GM19025 (cell line): ENCODE measurements around the gene SETBP1.
A peak's percentile ranks its signal among the peaks of the same experiment; 100 is the strongest.
"Not testable (repeated sequence)": the region's sequence is repeated elsewhere in the genome, so short reads cannot be mapped to it uniquely, and the experiment has no call there.

Experiments
- ATAC-seq: cut with Tn5 transposase; IDR thresholded peaks from one replicate; pipeline ENCODE4 v1.9.1; 2021; ENCODE audit warnings: mild to moderate bottlenecking, low read depth, moderate library complexity; ENCODE audit not compliant: unreplicated experiment

The SETBP1 gene

GRCh38 chr18:44783371-44783770 lies 102.7 kb downstream of the SETBP1 start:
- no peak for ATAC-seq

GRCh38 chr18:44786257-44786656 lies 105.6 kb downstream of the SETBP1 start:
- peak; percentile 19 for ATAC-seq

- peak; percentile 69 for ATAC-seq
Measured at GRCh38 chr18:44786688-44787087, 106.0 kb downstream of the SETBP1 start.

DNA sequence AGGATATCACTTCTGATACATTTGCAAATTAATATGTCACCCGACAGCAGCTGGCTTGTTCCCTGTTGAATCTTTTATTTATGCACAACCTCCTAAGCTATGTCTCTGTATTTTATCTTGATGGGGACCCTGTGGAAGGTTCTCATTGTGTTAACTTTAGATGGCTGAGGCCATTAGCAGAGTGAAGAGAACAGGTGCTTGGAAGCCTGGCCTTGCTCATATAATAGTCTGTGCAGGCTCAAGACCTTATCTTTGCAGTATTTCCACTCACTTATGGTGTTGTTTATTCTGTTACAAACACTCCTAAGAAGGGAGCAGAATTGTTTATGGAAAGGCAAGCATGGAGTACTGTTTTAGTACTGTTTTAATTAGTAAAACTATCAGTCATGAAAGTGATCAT lies 107.6 kb downstream of the SETBP1 start:
- no peak for ATAC-seq

DNA sequence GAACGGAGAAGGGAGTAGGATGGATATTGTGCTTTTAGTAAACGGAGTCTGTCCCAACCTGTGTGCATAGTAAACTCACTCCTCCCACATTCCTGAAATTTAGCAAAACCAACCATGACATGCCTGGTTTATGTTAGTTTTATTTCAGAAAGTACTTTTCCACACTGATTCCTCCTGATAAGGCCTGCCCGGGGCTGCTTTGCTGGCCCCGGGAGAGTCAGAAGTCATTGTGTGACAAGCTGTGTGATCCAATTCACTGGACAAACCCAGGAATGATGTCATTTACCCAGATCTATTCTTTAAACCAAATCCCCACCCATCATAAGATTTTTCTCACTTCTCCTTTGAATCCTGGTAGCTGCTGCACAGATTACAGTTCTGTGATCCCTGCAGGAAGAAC lies 109.0 kb downstream of the SETBP1 start:
- ATAC-seq: no peak

- ATAC-seq: no peak
Measured at GRCh38 chr18:44790860-44791259, 110.2 kb downstream of the SETBP1 start.

DNA sequence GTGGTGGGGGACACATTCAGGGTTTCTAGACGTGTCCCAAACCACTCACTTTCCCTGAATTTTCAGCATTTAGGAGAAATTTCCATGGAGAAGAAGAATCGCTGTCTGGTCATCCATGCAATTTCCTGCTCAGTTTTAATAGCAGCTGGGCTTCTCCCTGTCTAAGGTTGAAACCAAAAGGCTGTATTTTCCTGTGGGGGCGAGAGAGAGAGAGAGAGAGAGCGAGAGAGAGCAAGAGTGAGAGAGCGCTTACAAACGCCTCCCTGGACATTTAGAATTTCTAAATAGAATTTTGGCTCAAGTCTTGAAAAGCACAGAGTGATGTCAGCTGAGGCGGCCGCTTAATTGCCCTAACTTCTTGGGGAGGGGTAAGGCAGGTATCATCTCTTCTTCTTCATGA lies 110.8 kb downstream of the SETBP1 start:
- no peak for ATAC-seq

DNA sequence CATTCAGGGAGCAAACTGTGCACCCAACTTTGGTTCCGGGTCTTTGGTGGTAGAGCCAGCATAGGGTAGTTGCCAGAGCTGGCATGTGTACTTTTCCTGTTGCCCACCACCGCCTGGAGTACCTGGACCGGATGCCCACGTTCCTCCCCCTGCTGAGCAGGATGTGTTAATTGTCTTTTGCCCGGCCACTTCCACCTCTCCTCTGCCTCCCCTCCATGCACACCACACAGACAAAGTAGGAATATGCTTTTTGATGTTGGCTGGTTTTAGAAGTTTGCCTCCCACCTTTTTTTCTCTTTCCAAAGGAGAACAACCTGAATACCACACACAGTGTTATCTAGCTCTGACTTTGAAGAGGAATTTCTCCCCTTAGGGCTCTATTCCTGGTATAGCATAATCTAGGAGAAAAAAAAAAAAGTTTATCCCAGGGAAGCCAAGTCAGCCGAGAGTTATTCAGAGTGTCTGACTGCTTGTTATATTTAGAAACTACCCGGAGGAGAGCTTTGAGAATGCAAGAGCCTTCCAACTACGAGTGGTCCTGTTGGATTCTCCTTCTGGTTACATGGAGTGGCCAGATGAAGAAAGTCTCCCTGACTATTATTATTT lies 111.9 kb downstream of the SETBP1 start:
- ATAC-seq: no peak

DNA sequence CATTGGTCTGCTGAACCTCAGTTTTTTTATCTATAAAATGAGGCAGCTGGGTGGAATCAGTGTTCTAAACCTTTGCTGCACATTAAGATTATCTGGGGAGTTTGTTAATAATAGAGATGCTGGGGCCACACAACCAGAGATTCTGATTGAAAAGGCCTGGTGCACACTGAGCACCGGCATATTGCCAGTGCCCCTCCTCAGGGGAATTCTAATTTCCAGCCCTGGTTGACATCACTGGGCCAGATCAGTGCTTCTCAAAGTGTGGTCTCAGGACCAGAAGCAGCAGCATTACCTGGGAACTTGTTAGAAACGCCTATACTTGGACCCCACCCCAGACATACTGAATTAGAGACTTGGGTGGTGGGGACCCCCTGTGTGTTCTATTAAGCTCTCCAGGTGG lies 112.5 kb downstream of the SETBP1 start:
- no peak for ATAC-seq

DNA sequence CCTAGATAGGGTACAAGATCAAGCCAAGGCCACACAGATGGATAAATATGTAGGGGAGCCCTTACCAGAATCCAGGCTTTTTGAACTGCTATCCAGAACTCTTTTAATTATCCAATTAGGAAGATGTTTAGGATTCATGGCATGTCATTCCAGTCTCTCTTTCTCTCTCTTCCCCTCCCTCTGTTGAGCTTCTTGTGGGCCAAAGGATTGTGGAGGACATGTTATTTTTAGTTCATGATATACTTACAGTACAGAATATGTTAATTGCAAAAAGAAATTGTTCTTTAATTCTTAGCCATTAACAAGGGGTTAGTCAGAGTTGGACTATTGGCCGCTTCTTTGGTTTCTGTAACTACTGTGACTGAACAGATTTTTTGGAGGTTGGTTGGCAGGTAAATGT lies 113.0 kb downstream of the SETBP1 start:
- no peak for ATAC-seq

DNA sequence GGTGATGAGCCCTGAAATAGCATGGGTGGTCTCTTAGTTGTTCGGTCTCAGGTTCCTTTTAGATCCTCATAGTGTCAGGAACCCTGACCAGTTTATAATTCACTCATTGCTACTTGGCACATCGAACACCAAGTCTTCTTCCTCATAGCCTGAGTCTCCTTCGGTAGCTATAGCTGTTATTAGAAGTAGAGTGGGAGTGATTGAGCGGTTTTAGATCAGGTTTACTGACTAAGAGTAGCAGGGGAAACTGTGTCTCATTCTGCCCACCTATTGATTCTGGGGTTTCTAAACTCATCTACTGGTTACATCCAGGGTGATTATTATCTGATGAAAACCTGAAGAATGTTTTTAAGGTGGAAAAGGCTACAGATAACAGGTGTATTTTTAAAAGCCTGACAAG lies 114.6 kb downstream of the SETBP1 start:
- no peak for ATAC-seq

DNA sequence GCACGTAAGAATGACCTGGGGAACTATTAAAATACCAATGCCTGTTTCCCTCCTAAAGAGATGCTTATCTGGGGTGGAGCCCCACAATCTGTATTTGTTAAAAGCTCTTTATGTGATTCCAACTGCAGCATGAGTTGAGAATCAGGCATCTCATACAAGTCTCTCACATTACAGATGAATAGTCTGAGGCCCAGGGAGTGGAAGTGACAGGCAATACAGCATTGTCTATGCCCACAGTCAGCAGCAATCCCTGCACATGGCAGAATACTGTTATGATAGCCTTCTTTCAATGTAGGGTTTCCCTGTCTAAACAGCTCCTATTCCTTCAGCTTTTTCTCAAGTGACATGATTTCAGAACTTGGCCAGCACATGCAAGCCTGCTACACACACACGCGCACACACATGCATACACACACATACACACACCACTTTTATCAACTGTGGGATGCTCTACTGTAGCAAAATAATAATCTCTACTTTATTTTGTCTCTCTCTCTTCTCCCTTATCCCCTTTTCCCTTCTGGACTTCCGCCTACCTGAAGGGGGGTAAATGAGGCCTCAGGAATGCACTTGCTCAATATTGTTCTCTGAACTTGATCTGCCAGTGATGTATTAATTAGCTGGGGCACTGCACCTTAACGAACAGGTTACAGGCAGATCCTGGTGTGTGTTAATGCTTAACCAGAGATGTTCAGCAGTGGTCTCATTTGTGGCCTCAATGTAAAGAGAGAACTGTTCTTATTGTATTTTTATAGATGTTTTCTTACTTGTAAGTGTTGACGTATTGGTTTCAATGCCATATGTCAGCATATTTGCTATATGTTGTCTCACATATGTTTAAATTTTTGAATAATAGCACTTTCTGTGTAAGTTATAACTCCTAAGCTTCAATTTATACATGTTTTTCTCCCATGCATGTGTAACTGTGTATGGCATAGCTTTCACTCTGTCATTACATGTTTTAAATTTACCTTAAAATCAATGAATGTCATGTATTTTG lies 116.0 kb downstream of the SETBP1 start:
- ATAC-seq: peak; percentile 25

DNA sequence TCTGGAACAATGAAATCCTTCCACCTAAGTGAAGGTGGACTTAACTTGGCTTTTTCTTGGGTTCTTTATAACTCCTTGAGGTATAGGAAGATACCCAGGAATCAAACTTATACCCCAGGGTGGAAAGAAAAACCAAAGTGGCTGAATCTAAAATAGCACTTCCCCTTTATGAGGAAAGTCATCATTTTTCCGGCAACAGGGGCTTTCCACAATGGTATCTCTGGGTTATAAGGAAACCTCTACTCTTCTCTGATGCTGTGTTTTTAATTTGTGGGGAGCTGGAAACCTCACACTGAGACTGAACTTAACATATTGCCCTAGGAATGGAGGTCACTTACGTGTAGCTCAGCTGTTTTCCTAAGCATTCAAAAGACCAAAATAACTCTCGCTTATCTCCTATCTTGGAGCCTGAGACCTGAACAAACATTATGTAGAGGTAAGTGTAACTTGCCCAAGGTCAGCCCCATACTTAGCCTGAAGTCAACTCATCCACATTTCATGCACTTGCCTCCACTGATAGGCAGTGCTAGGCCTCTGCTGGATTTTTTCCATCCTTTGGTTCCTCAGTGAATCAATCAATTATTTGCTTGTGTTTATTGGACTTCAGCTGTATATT lies 117.9 kb downstream of the SETBP1 start:
- no peak for ATAC-seq

- peak; percentile 33 for ATAC-seq
Measured at GRCh38 chr18:44799382-44799906, 118.8 kb downstream of the SETBP1 start.

- peak; percentile 66 for ATAC-seq
Measured at GRCh38 chr18:44799907-44800421, 119.3 kb downstream of the SETBP1 start.

DNA sequence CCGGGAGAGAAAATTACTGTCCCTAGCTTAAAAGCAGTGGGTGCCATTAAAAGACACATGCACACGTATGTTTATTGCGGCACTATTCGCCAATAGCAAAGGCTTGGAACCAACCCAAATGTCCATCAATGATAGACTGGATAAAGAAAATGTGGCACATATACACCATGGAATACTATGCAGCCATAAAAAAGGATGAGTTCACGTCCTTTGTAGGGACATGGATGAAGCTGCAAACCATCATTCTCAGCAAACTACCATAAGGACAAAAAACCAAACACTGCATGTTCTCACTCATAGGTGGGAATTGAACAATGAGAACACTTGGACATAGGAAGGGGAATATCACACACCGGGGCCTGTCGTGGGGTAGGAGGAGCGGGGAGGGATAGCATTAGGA lies 120.1 kb downstream of the SETBP1 start:
- ATAC-seq: not testable (repeated sequence)

DNA sequence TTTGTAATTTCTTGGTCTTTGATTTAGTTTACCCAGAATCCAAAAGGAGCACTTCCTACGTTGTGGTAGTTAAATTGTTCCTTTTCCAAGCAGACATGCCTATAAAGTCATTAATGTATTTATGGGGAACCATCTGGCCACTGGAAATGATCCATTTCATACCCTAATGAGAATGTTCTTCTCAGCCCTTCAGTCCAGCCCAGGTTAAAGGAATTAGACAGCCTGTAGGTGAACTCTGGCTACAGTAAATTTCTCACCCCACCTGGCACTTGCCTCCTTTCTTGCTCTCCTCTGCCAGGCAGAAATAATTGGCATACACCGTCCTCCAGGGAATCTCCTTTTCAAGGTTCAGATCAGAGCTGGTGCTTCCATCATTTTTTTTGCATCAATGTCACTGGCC lies 121.1 kb downstream of the SETBP1 start:
- ATAC-seq: no peak

- no peak for ATAC-seq
Measured at GRCh38 chr18:44802508-44802907, 121.8 kb downstream of the SETBP1 start.

DNA sequence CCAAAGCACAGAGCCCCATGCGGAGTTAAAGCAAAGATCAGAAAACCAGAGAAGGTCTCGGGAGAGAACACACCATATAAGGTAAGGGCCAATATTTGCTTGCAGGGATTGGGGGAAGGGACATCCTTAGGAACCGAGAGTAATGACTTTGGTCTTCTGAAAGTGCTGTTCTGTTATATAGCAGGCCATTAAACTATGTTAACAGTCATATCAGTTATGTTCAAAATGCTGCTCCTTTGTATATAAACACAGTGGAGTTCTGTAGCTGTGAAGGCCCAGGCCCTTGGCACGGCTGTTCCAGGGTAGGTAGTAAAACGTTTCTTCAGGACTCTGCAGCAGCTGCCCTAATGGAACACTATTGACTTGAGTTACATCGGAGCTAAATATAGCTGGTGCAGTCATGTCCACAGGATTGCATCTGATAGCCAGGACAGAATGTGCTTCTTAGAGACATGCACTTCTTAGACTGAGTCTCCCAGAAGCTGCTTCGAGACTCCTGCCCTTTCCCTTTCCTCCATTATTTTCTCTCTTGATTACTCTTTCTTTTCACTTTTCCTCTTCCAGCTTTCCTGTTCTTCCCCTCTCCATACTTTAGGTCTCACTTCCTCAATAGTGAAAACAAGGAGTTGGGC lies 122.4 kb downstream of the SETBP1 start:
- ATAC-seq: no peak

DNA sequence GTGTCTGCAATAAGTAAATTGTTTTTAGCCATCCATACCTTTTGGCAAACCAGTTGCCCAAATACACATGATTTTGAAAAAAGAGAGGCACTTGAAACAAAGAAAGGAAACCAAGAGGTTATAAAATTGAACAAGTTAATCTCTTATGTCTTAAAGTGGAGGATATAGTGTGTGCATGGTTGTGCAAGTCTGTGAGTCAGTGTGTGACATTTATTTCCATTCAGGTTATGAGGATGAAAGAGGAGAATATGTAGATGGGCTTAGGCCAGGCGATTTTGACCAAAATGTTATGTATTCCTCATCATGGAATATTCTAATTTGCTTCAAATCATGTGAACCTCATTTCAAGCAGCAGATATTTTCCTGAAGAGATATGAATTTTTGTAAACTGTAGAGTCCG lies 123.3 kb downstream of the SETBP1 start:
- ATAC-seq: no peak
